Stimulated activated CD8-positive, alpha-beta memory T cell treated with anti-CD3 and anti-CD28 coated beads, Interleukin-7, amount 100 ng/mL, for 24 hours (primary cell): ENCODE results near the gene INPP5A.
"Not testable (repeated sequence)": the region's sequence is repeated elsewhere in the genome, so short reads cannot be mapped to it uniquely, and the experiment has no call there.

Source experiments
- DNase-seq: peaks from one replicate; pipeline ENCODE4 v3.0.0-alpha.2; 2020; ENCODE audit warnings: low read depth

The INPP5A gene

DNA sequence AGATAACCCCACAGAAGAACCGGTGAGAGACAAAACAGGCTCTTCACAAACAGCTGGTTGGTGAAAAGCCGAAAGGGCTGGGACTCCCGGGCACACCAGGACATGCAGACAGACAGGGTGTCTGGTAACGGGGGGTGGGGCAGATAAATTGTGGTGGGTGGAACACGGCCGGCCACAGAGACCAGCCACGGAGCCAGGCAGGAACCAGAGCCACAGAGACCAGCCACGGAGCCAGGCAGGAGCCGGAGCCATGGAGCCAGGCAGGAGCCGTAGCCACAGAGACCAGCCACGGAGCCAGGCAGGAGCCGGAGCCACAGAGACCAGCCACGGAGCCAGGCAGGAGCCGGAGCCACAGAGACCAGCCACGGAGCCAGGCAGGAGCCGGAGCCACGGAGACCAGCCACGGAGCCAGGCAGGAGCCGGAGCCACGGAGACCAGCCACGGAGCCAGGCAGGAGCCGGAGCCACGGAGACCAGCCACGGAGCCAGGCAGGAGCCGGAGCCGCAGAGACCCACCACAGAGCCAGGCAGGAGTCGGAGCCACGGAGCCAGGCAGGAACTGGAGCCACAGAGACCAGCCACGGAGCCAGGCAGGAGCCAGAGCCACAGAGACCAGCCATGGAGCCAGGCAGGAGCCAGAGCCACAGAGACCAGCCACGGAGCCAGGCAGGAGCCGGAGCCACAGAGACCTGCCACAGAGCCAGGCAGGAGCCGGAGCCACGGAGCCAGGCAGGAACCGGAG lies 288.4 kb downstream of the INPP5A start:
- DNase-seq: not testable (repeated sequence)

DNA sequence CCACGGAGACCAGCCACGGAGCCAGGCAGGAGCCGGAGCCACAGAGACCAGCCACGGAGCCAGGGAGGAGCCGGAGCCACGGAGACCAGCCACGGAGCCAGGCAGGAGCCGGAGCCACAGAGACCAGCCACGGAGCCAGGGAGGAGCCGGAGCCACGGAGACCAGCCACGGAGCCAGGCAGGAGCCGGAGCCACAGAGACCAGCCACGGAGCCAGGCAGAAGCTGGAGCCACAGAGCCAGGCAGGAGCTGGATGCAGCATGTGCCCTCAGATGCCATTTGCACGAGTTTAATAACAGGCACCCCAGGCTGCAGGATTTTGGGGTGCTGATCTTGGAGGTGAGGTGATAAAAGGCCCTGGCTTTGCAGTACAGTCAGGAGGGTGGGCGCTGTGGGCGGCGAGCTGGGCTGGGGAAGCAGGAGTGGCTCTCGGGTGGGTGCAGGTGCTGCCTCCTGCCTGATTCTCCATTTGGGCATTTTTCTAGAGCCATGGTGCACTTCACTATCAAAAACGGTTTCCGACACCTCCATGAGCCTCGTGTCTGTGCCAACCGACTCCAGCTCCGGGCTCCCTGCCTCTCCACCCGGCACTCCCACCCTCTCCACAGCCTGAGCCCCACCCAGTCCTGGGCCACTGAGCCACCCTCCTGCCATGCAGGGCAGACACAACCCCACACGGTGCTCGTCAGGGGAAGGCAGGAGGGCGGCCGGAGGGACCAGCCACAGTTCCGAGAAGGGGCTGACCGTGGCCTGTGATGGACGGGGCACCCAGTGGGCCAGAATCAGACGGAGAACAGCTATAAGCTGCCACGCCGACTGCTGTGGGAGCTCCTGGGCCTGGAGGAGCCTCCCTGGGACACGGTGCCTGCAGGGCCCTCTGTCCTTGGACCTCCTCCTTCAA lies 289.2 kb downstream of the INPP5A start:
- DNase-seq: no peak

GRCh38 chr10:132827423-132827789 lies 289.8 kb downstream of the INPP5A start:
- DNase-seq: no peak

GRCh38 chr10:132827861-132828539 lies 290.4 kb downstream of the INPP5A start:
- no peak for DNase-seq

DNA sequence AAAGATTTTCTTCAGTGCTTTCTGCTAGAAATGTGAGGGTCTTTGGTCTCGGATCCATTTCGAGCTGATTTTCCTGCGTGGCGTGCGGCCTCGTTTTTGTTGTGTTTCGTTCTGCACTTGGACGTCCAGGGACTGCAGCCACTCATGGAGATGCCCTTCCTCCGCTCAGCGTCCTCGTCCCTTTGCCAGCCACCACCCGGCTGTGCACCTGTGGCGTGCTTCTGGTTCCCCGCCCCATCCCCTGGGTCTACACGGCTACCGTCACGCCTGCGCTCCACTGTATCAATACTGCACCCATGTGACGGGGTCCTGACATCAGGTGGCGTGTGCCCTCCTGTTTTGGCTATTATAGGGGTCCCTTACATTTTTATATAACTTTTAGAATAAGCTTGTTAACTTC lies 291.1 kb downstream of the INPP5A start:
- no peak for DNase-seq

- DNase-seq: no peak
These were observed 291.8 kb downstream of the INPP5A start for GRCh38 chr10:132829403-132829802.

GRCh38 chr10:132832186-132832969 lies 294.8 kb downstream of the INPP5A start:
- DNase-seq: no peak
